B cell (primary cell): Measurements from ENCODE around the gene MS4A2. TPM values are rescaled to one million over a fixed set of nuclear protein-coding genes. Genes with fewer than 3 reads are reported as not detected.

Experiments used
- ATAC-seq: fragments of 200-7000 bp; cut with Tn5 transposase; one replicate; pipeline ENCODE4 v1.10.0; 2021; ENCODE audit warnings: low read depth, mild to moderate bottlenecking, moderate number of reproducible peaks, moderate library complexity
- CTCF ChIA-PET: fragments of 350-600 bp; sonication (Branson Sonifier 250); formaldehyde crosslinking; loops from one replicate; lab custom pipeline; 2021; ENCODE audit warnings: antibody characterized with exemption, inconsistent platforms; lab: Charles Lee
- POLR2A ChIA-PET: fragments of 350-600 bp; sonication (Branson Sonifier 250); formaldehyde crosslinking; loops from one replicate; lab custom pipeline; 2021; ENCODE audit warnings: antibody characterized with exemption; lab: Charles Lee
- DNase-seq: peaks from one replicate; pipeline ENCODE4 v3.0.0; 2013
- H2AFZ ChIP-seq: 2 replicates; pipeline ENCODE4 v1.6.1; 2012; ENCODE audit warnings: mild to moderate bottlenecking, low read depth, low read length; ENCODE audit not compliant: insufficient read depth, poor library complexity, severe bottlenecking
- H3K27ac ChIP-seq, 2 donors: 1 replicate in 1 of 2; 2 replicates in 1 of 2; pipeline ENCODE4 v1.5.1; 2012 to 2013; ENCODE audit warnings: low read length in 2 of 2, mild to moderate bottlenecking in 2 of 2, moderate library complexity in 1 of 2
- H3K27me3 ChIP-seq, 4 experiments: fragments of 200-600 bp in 1 of 4; sonication (generic) in 1 of 4; replicated peaks in 1 of 4; 1 replicate in 2 of 4; 2 replicates in 2 of 4; pipeline versions ENCODE4 v1.6.1 to v1.7.0; 2013 to 2016; ENCODE audit warnings: low read length in 3 of 4, mild to moderate bottlenecking in 2 of 4, mixed read lengths in 1 of 4, moderate library complexity in 1 of 4; ENCODE audit not compliant: insufficient read depth in 4 of 4, control insufficient read depth in 3 of 4; ENCODE audit errors: control extremely low read depth in 1 of 4
- H3K36me3 ChIP-seq, 2 experiments: replicated peaks in 1 of 2; 1 replicate in 1 of 2; 2 replicates in 1 of 2; pipeline versions ENCODE4 v1.6.1 to v1.7.1; 2013; ENCODE audit warnings: low read length in 1 of 2; ENCODE audit not compliant: insufficient read depth in 2 of 2, control insufficient read depth in 1 of 2; ENCODE audit errors: control extremely low read depth in 1 of 2, extremely low read depth in 1 of 2
- H3K4me1 ChIP-seq, 2 donors: fragments of 200-600 bp in 1 of 2; sonication (generic) in 1 of 2; 1 replicate in 1 of 2; 2 replicates in 1 of 2; pipeline versions ENCODE4 v1.5.1 to v1.6.1; 2013 to 2017; ENCODE audit warnings: low read length in 2 of 2; ENCODE audit not compliant: control insufficient read depth in 2 of 2, insufficient read depth in 2 of 2
- H3K4me2 ChIP-seq: replicated peaks from 2 replicates; pipeline ENCODE3; 2012; ENCODE audit warnings: mild to moderate bottlenecking, low read depth, low read length; ENCODE audit not compliant: poor library complexity, severe bottlenecking
- H3K4me3 ChIP-seq, 5 experiments: fragments of 200-600 bp in 1 of 5; sonication (generic) in 1 of 5; 1 replicate in 3 of 5; 2 replicates in 2 of 5; pipeline versions ENCODE4 v1.5.1 to v1.7.0; 2011 to 2016; ENCODE audit warnings: low read length in 4 of 5, mild to moderate bottlenecking in 4 of 5, low read depth in 2 of 5, control low read depth in 1 of 5, moderate library complexity in 1 of 5; ENCODE audit not compliant: insufficient read depth in 1 of 5; ENCODE audit errors: control extremely low read depth in 1 of 5, extremely low read depth in 1 of 5
- H3K79me2 ChIP-seq: fragments of 200-600 bp; sonication (generic); one replicate; pipeline ENCODE4 v1.6.0; 2016; ENCODE audit warnings: low read length; ENCODE audit not compliant: control insufficient read depth, insufficient read depth
- H3K9ac ChIP-seq: fragments of 200-600 bp; sonication (generic); 2 replicates; pipeline ENCODE4 v1.6.1; 2017; ENCODE audit warnings: mild to moderate bottlenecking, low read length, moderate library complexity
- H3K9me3 ChIP-seq, 3 donors: one replicate each; pipeline versions ENCODE4 v1.6.1 to v1.7.1; 2013; ENCODE audit warnings: low read length in 2 of 3; ENCODE audit not compliant: control insufficient read depth in 2 of 3, insufficient read depth in 1 of 3; ENCODE audit errors: control extremely low read depth in 1 of 3
- H4K20me1 ChIP-seq: 2 replicates; pipeline ENCODE4 v1.6.0; 2012; ENCODE audit warnings: mild to moderate bottlenecking, low read length; ENCODE audit not compliant: insufficient read depth, control insufficient read depth, poor library complexity, severe bottlenecking
- H3K27ac Mint-ChIP-seq: one replicate; pipeline ENCODE4 v1.8.0; 2021; ENCODE audit warnings: mixed read lengths
- H3K27me3 Mint-ChIP-seq: one replicate; pipeline ENCODE4 v1.8.0; 2021; ENCODE audit warnings: mixed read lengths
- H3K4me1 Mint-ChIP-seq: one replicate; pipeline ENCODE4 v1.8.0; 2021; ENCODE audit warnings: mixed read lengths
- H3K4me3 Mint-ChIP-seq: one replicate; pipeline ENCODE4 v1.8.0; 2021; ENCODE audit warnings: mixed read lengths
- H3K9me3 Mint-ChIP-seq: one replicate; pipeline ENCODE4 v1.8.0; 2022; ENCODE audit warnings: mixed read lengths; ENCODE audit not compliant: insufficient read depth
- CTCF ChIP-seq: fragments of 200-600 bp; IDR thresholded peaks from one replicate; pipeline ENCODE4 v1.8.0; 2022; ENCODE audit warnings: antibody characterized with exemption, mild to moderate bottlenecking
- EZH2 ChIP-seq: IDR thresholded peaks from 2 replicates; pipeline ENCODE4 v1.6.1; 2012; ENCODE audit warnings: borderline replicate concordance, low read depth, mild to moderate bottlenecking, moderate library complexity, low read length; ENCODE audit not compliant: insufficient read depth, poor library complexity, severe bottlenecking
- WGBS: methylation state at CpG from one replicate; pipeline ENCODE4 v1.1.5; 2013; ENCODE audit warnings: missing lambda C conversion rate; ENCODE audit not compliant: insufficient coverage; 5-methylcytosine and 5-hydroxymethylcytosine counted together
- intact Hi-C: fragments of 100-400 bp; cut with micrococcal nuclease; formaldehyde crosslinking; loops from one replicate; pipeline ENCODE4 v1.10.0; 2022
- polyA plus RNA-seq: library from polyadenylated mRNA; depleted of rRNA; stranded (reverse); fragments of >200 nt; gene quantifications from 2 replicates; pipeline ENCODE4 v1.2.3, GENCODE V29; 2012
- total RNA-seq, 2 donors: library from RNA; stranded (reverse); fragments of 120-200 nt in 1 of 2; gene quantifications; 1 replicate in 1 of 2; 2 replicates in 1 of 2; pipeline versions ENCODE4 v1.2.3 to v1.2.4, GENCODE V29; 2013 to 2022

MS4A2 gene
- total and polyA plus RNA-seq, 2 donors (not counting 1 experiment from before 2014, with no cell fraction given), result not detected

GRCh38 chr11:60084631-60085273 lies 3.7 kb upstream of the MS4A2 start:
- POLR2A ChIA-PET, result no interaction called here
- TF ChIP-seq CTCF (no peak), EZH2 (no peak)
- CTCF ChIA-PET, result no interaction called here

GRCh38 chr11:60085909-60086308 lies 2.6 kb upstream of the MS4A2 start:
- Mint-ChIP-seq H3K9me3 (no peaks in the 10 kb centered on the region), H3K27ac (no peak overlapping the region), H3K4me3 (no peak overlapping the region), H3K4me1 (peaks cover 3% of the 10 kb centered on the region), H3K27me3 (peaks cover 44% of the 10 kb centered on the region)
- Histone ChIP-seq H3K4me3 (no peak overlapping the region), H3K4me2 (no peak overlapping the region), H3K4me1 (no peaks in the 10 kb centered on the region), H3K27me3 (peaks cover 0 to 9% (median 1%) of the 10 kb centered on the region in 4 experiments), H3K9ac (no peak overlapping the region), H4K20me1 (no peaks in the 10 kb centered on the region), H3K27ac (no peak overlapping the region), H3K79me2 (no peaks in the 10 kb centered on the region), H3K36me3 (no peaks in the 10 kb centered on the region), H2AFZ (no peak overlapping the region), H3K9me3 (no peaks in the 10 kb centered on the region)
- POLR2A ChIA-PET, result no interaction called here
- CTCF ChIA-PET, result no interaction called here
- intact Hi-C loops, result no loop called here
- ATAC-seq (no peak), DNase-seq (no peak)
- WGBS, result 90% methylated on average over 1 of the region's 2 CpGs
- TF ChIP-seq EZH2 (no peak), CTCF (no peak)

More at GRCh38 chr11:60084631-60085273, 3.7 kb upstream of the MS4A2 start:
- no peak for DNase-seq
- Histone ChIP-seq H3K36me3 (no peaks in the 10 kb centered on the region), H3K27me3 (peaks cover 0 to 9% (median 1%) of the 10 kb centered on the region in 4 experiments), H3K4me3 (no peak overlapping the region), H3K79me2 (no peaks in the 10 kb centered on the region), H3K9ac (no peak overlapping the region), H3K27ac (no peak overlapping the region), H4K20me1 (no peaks in the 10 kb centered on the region), H3K4me2 (no peak overlapping the region), H2AFZ (no peak overlapping the region), H3K4me1 (no peaks in the 10 kb centered on the region), H3K9me3 (no peaks in the 10 kb centered on the region)
- ATAC-seq, result no peak
- H3K4me3 Mint-ChIP-seq, result no peak overlapping the region
- H3K4me1 Mint-ChIP-seq, result peaks cover 3% of the 10 kb centered on the region
- no peak overlapping the region for H3K27ac Mint-ChIP-seq
- WGBS, result 84% methylated on average over 3 of the region's 3 CpGs
- peaks cover 2% of the 10 kb centered on the region for H3K9me3 Mint-ChIP-seq
- intact Hi-C loops, result no loop called here
- H3K27me3 Mint-ChIP-seq, result peaks cover 43% of the 10 kb centered on the region
